ENCODE data around the gene MIER2. TPM values are rescaled to one million over a fixed set of nuclear protein-coding genes. Genes with fewer than 3 reads are reported as not detected.

The MIER2 gene
- polyA plus RNA-seq, 3 donors, result 3.6 to 21.9 (median 6.9) TPM

- no peak for DNase-seq
- H3K4me3 ChIP-seq (replicated peaks in 1 of 3; ENCODE audit: low read depth in 2 of 3, low read length in 3 of 3), result no peak overlapping the region
- Mint-ChIP-seq H3K4me1 (no peaks in the 10 kb centered on the region), H3K27me3 (ENCODE audit: low read depth in 3 of 3) (peaks cover 0 to 2% (median 1%) of the 10 kb centered on the region in 3 donors), H3K27ac (no peak overlapping the region), H3K9me3 (peaks cover 31 to 42% (median 41%) of the 10 kb centered on the region in 7 donors), H3K4me3 (no peak overlapping the region), H3K36me3 (peaks cover 0 to 62% of the 10 kb centered on the region in 2 donors)
- no peaks in the 10 kb centered on the region for H3K27me3 ChIP-seq (ENCODE audit: control insufficient read depth in 2 of 2, insufficient read depth in 2 of 2, low read length in 2 of 2)
- peaks cover 54% of the 10 kb centered on the region for H4K20me1 ChIP-seq (ENCODE audit: insufficient read depth, low read length)
- H3K9me3 ChIP-seq (replicated peaks in 1 of 2; ENCODE audit: control insufficient read depth in 1 of 2, insufficient read depth in 1 of 2, low read length in 2 of 2), result peaks cover 38 to 45% of the 10 kb centered on the region in 2 donors
- no peak overlapping the region for H3K9ac ChIP-seq (ENCODE audit: insufficient read depth, low read length, poor library complexity, severe bottlenecking)
- 100% methylated on average over 7 of the region's 15 CpGs for WGBS (ENCODE audit: insufficient coverage)
- H2AFZ ChIP-seq (ENCODE audit: insufficient read depth, low read depth, low read length, poor library complexity, severe bottlenecking), result no peak overlapping the region
- no peaks in the 10 kb centered on the region for H3K4me1 ChIP-seq (ENCODE audit: control insufficient read depth in 1 of 2, insufficient read depth in 2 of 2, low read length in 2 of 2)
- intact Hi-C loops (cut with micrococcal nuclease), result no loop called here
- no peak overlapping the region for H3K4me2 ChIP-seq (replicated peaks; ENCODE audit: extremely low read depth, low read length, poor library complexity, severe bottlenecking)
- H3K36me3 ChIP-seq (replicated peaks in 1 of 2; ENCODE audit: control insufficient read depth in 1 of 2, insufficient read depth in 2 of 2, low read length in 2 of 2), result peaks cover 85 to 98% of the 10 kb centered on the region in 2 donors
- no peak overlapping the region for H3K27ac ChIP-seq (ENCODE audit: low read depth in 1 of 2, low read length in 2 of 2)
- no peak for TF ChIP-seq CTCF (IDR thresholded peaks at IDR 0.05)
- H3K79me2 ChIP-seq (ENCODE audit: insufficient read depth, low read length), result peaks cover 6% of the 10 kb centered on the region
Measured at GRCh38 chr19:326871-327270, 17.7 kb downstream of the MIER2 start.

GRCh38 chr19:325937-326565 lies 18.5 kb downstream of the MIER2 start:
- Histone ChIP-seq H4K20me1 (ENCODE audit: insufficient read depth, low read length) (peaks cover 55% of the 10 kb centered on the region), H3K4me2 (replicated peaks; ENCODE audit: extremely low read depth, low read length, poor library complexity, severe bottlenecking) (no peak overlapping the region), H3K79me2 (ENCODE audit: insufficient read depth, low read length) (peaks cover 2% of the 10 kb centered on the region), H3K36me3 (replicated peaks in 1 of 2; ENCODE audit: control insufficient read depth in 1 of 2, insufficient read depth in 2 of 2, low read length in 2 of 2) (peaks cover 82 to 95% of the 10 kb centered on the region in 2 donors), H3K9ac (ENCODE audit: insufficient read depth, low read length, poor library complexity, severe bottlenecking) (no peak overlapping the region), H3K27me3 (ENCODE audit: control insufficient read depth in 2 of 2, insufficient read depth in 2 of 2, low read length in 2 of 2) (no peaks in the 10 kb centered on the region), H3K4me3 (replicated peaks in 1 of 3; ENCODE audit: low read depth in 2 of 3, low read length in 3 of 3) (no peak overlapping the region), H3K9me3 (replicated peaks in 1 of 2; ENCODE audit: control insufficient read depth in 1 of 2, insufficient read depth in 1 of 2, low read length in 2 of 2) (peaks cover 34 to 37% of the 10 kb centered on the region in 2 donors), H3K4me1 (ENCODE audit: control insufficient read depth in 1 of 2, insufficient read depth in 2 of 2, low read length in 2 of 2) (no peaks in the 10 kb centered on the region), H2AFZ (ENCODE audit: insufficient read depth, low read depth, low read length, poor library complexity, severe bottlenecking) (no peak overlapping the region), H3K27ac (ENCODE audit: low read depth in 1 of 2, low read length in 2 of 2) (no peak overlapping the region)
- Mint-ChIP-seq H3K36me3 (peaks cover 6 to 59% of the 10 kb centered on the region in 2 donors), H3K27ac (no peak overlapping the region), H3K9me3 (peaks cover 29 to 41% (median 35%) of the 10 kb centered on the region in 7 donors), H3K4me3 (no peak overlapping the region), H3K4me1 (no peaks in the 10 kb centered on the region), H3K27me3 (ENCODE audit: low read depth in 3 of 3) (peaks cover 0 to 2% (median 1%) of the 10 kb centered on the region in 3 donors)
- over 99% methylated on average over 33 of the region's 33 CpGs for WGBS (ENCODE audit: insufficient coverage)
- no peak for TF ChIP-seq CTCF (IDR thresholded peaks at IDR 0.05)
- DNase-seq, result no peak
- intact Hi-C loops (cut with micrococcal nuclease), result no loop called here

Data from CD14-positive monocyte (primary cell).